ENCODE results near the gene HIGD2A. TPM values are rescaled to one million over a fixed set of nuclear protein-coding genes. Genes with fewer than 3 reads are reported as not detected.

Gene HIGD2A
- total and polyA plus RNA-seq, 9 of the 15 experiments (the other 6 are each of a cell fraction or from before 2014, with no cell fraction given): 94.7 to 264 (median 163) TPM

DNA sequence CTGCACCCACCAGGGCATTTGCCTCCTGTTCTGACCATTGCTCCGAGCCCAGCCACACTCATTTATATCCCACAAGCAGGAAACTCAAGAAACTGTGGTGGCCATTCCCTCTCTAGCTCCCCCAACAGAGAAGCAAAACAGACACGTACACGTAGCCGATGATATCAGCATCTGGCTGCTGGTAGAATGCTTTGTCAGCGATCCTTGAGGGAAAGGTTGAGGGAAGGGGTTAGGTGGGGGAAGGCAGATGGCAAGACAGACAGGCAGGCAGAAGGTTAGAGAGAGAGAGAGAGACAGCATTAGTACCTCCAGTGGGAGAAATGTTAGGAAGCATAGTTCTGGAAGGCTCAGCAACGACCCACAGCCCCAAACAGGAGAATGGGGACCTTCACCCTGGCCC is 7.8 kb downstream of the HIGD2A start (continued):
- TF ChIP-seq NFRKB (IDR thresholded peaks at IDR 0.05; ENCODE audit: low read depth) (0 out of 2 replicates have a peak, but pooled peaks have one; percentile 16), HEY1 (CRISPR knock-in tag; IDR thresholded peaks at IDR 0.05; ENCODE audit: borderline replicate concordance) (no peak), CCAR2 (IDR thresholded peaks at IDR 0.05; ENCODE audit: low read depth, low read length) (no peak), RFX5 (IDR thresholded peaks at IDR 0.05; ENCODE audit: low read depth, low read length) (no peak), DIDO1 (tag; IDR thresholded peaks at IDR 0.05; ENCODE audit: low read depth) (no peak), BCL6 (CRISPR knock-in tag; IDR thresholded peaks at IDR 0.05) (no peak)
- TF ChIP-seq, protein P1, sequence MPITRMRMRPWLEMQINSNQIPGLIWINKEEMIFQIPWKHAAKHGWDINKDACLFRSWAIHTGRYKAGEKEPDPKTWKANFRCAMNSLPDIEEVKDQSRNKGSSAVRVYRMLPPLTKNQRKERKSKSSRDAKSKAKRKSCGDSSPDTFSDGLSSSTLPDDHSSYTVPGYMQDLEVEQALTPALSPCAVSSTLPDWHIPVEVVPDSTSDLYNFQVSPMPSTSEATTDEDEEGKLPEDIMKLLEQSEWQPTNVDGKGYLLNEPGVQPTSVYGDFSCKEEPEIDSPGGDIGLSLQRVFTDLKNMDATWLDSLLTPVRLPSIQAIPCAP (CRISPR knock-in tag; IDR thresholded peaks at IDR 0.05; ENCODE audit: borderline replicate concordance): no peak
- TF ChIP-seq, protein P2, sequence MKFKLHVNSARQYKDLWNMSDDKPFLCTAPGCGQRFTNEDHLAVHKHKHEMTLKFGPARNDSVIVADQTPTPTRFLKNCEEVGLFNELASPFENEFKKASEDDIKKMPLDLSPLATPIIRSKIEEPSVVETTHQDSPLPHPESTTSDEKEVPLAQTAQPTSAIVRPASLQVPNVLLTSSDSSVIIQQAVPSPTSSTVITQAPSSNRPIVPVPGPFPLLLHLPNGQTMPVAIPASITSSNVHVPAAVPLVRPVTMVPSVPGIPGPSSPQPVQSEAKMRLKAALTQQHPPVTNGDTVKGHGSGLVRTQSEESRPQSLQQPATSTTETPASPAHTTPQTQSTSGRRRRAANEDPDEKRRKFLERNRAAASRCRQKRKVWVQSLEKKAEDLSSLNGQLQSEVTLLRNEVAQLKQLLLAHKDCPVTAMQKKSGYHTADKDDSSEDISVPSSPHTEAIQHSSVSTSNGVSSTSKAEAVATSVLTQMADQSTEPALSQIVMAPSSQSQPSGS (CRISPR knock-in tag; IDR thresholded peaks at IDR 0.05): no peak
- TF ChIP-seq, protein P3, sequence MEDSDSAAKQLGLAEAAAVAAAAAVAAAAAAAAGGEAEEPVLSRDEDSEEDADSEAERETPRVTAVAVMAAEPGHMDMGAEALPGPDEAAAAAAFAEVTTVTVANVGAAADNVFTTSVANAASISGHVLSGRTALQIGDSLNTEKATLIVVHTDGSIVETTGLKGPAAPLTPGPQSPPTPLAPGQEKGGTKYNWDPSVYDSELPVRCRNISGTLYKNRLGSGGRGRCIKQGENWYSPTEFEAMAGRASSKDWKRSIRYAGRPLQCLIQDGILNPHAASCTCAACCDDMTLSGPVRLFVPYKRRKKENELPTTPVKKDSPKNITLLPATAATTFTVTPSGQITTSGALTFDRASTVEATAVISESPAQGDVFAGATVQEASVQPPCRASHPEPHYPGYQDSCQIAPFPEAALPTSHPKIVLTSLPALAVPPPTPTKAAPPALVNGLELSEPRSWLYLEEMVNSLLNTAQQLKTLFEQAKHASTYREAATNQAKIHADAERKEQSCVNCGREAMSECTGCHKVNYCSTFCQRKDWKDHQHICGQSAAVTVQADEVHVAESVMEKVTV (CRISPR knock-in tag; IDR thresholded peaks at IDR 0.05): no peak
- TF ChIP-seq, protein P4, sequence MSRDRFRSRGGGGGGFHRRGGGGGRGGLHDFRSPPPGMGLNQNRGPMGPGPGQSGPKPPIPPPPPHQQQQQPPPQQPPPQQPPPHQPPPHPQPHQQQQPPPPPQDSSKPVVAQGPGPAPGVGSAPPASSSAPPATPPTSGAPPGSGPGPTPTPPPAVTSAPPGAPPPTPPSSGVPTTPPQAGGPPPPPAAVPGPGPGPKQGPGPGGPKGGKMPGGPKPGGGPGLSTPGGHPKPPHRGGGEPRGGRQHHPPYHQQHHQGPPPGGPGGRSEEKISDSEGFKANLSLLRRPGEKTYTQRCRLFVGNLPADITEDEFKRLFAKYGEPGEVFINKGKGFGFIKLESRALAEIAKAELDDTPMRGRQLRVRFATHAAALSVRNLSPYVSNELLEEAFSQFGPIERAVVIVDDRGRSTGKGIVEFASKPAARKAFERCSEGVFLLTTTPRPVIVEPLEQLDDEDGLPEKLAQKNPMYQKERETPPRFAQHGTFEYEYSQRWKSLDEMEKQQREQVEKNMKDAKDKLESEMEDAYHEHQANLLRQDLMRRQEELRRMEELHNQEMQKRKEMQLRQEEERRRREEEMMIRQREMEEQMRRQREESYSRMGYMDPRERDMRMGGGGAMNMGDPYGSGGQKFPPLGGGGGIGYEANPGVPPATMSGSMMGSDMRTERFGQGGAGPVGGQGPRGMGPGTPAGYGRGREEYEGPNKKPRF (IDR thresholded peaks at IDR 0.05; ENCODE audit: low read depth, low read length): no peak
